ENCODE data around the gene SF3B4.

- no peak for TF ChIP-seq POLR2AphosphoS5 (IDR thresholded peaks at IDR 0.05; ENCODE audit: low read depth, low read length)
- no peak for TF ChIP-seq TAF1 (IDR thresholded peaks at IDR 0.05; ENCODE audit: borderline replicate concordance, insufficient read depth, low read length)
- no peak for TF ChIP-seq FOXP2 (optimal IDR thresholded peaks at IDR 0.05; ENCODE audit: borderline replicate concordance, extremely low read depth, extremely low read length, insufficient read depth)
- TF ChIP-seq REST (IDR thresholded peaks at IDR 0.05; ENCODE audit: insufficient read depth in 1 of 2, low read depth in 2 of 2, low read length in 2 of 2), result 0 out of 4 replicates have a peak, but pooled peaks of 1 of the 2 experiments have one; percentile 10
Observed at GRCh38 chr1:149937759-149938158, 10.2 kb upstream of the SF3B4 start.
